Measurements from ENCODE around the gene TAOK1. TPM values are rescaled to one million over a fixed set of nuclear protein-coding genes. Genes with fewer than 3 reads are reported as not detected.

Gene TAOK1
- total and polyA plus RNA-seq, 10 of the 15 experiments (the other 5 are each of a cell fraction or from before 2014, with no cell fraction given) = 2.0 to 27.1 (median 11.8) TPM

- TF ChIP-seq BCLAF1 (IDR thresholded peaks at IDR 0.05) (no peak), E2F4 (IDR thresholded peaks at IDR 0.05; ENCODE audit: low read depth, low read length) (no peak), CBX5 (IDR thresholded peaks at IDR 0.05; ENCODE audit: low read depth) (no peak), YBX1 (IDR thresholded peaks at IDR 0.05) (no peak), NRF1 (conservative IDR thresholded peaks at IDR 0.05; ENCODE audit: low read depth, low read length) (peak; percentile 62), RBBP5 (conservative IDR thresholded peaks at IDR 0.05) (no peak), PRDM15 (CRISPR knock-in tag; IDR thresholded peaks at IDR 0.05) (no peak), IRF5 (IDR thresholded peaks at IDR 0.05; ENCODE audit: borderline replicate concordance) (no peak), SKIL (IDR thresholded peaks at IDR 0.05; ENCODE audit: low read depth, poor library complexity, severe bottlenecking) (no peak), MLLT1 (IDR thresholded peaks at IDR 0.05) (no peak), NKRF (conservative IDR thresholded peaks at IDR 0.05) (peak; percentile 36; the same call in 1 of the 2 replicates), SMC3 (IDR thresholded peaks at IDR 0.05; ENCODE audit: borderline replicate concordance, low read length) (no peak), POLR2A (IDR thresholded peaks at IDR 0.05; ENCODE audit: low read depth, low read length) (peak; percentile 63; the same call in 1 of the 2 replicates)
Observed at GRCh38 chr17:29589524-29590410, 199.6 kb downstream of the TAOK1 start, which contains the start of gene GIT1 (continued).

All from GM12878 (cell line).